Fibroblast of pulmonary artery (primary cell): Measurements from ENCODE around the gene KCTD20.

ENCODE experiments used
- DNase-seq: peaks from one replicate; pipeline ENCODE4 v3.0.0-alpha.2; 2010; ENCODE audit warnings: low read depth
- H3K4me3 ChIP-seq: replicated peaks from 2 replicates; pipeline ENCODE4 v1.5.1; 2011; ENCODE audit warnings: low read depth, mild to moderate bottlenecking, control low read depth, low read length, moderate library complexity
- TF ChIP-seq, protein P1 (sequence below): IDR thresholded peaks from 2 replicates; pipeline ENCODE4 v1.5.1; 2011; ENCODE audit warnings: mild to moderate bottlenecking, control low read depth, low read length, inconsistent platforms; ENCODE audit errors: missing control alignments

KCTD20 gene

GRCh38 chr6:36525346-36525745, 82.5 kb downstream of the KCTD20 start:
- TF ChIP-seq, protein P1, sequence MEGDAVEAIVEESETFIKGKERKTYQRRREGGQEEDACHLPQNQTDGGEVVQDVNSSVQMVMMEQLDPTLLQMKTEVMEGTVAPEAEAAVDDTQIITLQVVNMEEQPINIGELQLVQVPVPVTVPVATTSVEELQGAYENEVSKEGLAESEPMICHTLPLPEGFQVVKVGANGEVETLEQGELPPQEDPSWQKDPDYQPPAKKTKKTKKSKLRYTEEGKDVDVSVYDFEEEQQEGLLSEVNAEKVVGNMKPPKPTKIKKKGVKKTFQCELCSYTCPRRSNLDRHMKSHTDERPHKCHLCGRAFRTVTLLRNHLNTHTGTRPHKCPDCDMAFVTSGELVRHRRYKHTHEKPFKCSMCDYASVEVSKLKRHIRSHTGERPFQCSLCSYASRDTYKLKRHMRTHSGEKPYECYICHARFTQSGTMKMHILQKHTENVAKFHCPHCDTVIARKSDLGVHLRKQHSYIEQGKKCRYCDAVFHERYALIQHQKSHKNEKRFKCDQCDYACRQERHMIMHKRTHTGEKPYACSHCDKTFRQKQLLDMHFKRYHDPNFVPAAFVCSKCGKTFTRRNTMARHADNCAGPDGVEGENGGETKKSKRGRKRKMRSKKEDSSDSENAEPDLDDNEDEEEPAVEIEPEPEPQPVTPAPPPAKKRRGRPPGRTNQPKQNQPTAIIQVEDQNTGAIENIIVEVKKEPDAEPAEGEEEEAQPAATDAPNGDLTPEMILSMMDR = no peak
- DNase-seq = no peak

GRCh38 chr6:36526066-36526465, 83.3 kb downstream of the KCTD20 start:
- H3K4me3 ChIP-seq = no peak overlapping the region

More at GRCh38 chr6:36525346-36525745, 82.5 kb downstream of the KCTD20 start:
- no peak overlapping the region for H3K4me3 ChIP-seq

GRCh38 chr6:36533321-36533720, 90.5 kb downstream of the KCTD20 start:
- TF ChIP-seq, protein P1 = no peak
- H3K4me3 ChIP-seq = no peak overlapping the region
- DNase-seq = no peak

More at GRCh38 chr6:36526066-36526465, 83.3 kb downstream of the KCTD20 start:
- DNase-seq = no peak
- TF ChIP-seq, protein P1 = no peak

DNA sequence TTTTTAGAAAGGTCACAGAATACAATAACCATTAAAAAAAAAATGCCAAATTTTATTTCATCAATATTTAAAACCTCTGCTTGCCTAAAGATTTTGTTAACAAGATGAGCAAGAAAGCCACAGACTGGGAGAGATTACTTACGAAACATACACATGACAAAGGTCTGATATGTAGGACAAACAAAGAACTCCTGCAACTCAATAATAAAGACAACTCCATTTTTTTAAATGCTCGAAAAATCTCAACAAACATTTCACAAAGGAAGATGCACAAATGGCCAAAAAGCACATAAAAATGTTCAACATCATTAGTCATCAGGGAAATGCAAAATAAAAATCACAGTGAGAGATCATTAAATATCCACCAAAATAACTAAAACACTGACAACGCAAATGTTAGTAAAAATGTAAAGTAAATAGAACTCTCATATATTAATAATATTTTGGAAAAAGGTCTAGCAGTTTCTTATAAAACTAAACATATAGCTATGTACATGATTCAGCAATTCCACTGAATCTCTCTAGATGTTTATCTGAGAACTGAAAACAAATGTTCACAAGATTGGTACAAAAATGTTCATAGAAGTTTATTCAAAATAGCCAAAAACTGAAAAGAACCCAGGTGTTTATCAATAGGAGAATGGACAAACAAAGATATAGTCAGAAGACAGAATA, 94.2 kb downstream of the KCTD20 start:
- no peak overlapping the region for H3K4me3 ChIP-seq
- no peak for DNase-seq
- TF ChIP-seq, protein P1 = no peak

DNA sequence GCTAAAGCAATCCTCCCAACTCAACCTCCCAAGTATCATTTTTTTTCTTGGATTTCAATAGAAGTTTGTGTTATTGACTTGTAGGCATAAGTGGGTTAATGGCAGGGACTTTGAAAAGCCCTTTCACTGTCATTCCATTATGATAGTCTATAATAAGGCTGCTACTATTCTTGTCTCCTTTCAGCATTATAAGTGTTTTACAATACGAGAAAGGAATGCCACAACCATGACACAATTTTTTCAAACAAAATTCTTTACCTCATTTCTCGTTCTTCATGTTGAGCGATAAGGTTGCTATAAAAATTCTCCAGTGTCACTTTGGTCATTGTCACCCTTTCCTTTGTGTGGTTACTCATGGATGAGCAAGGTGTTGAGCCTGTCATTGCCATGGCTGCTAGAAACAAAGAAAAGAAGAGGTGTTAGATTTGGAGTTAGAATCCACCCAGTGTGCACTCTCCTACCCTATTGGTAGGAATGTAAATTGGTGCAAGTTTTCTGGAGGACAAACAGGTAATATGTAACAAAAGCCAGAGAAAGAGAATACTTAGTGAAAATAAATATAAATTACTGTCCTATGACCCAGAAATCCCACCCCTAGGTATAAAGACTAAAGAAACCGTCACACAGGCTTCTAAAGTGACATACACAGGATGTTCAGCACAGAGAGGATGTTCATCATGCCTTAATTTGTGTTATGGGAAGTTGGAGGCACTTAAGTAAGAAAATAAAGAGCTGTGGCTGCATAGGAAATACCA, 97.2 kb downstream of the KCTD20 start:
- TF ChIP-seq, protein P1 = no peak
- DNase-seq = no peak
- no peak overlapping the region for H3K4me3 ChIP-seq
